ENCODE results near the gene GRID1. TPM values are rescaled to one million over a fixed set of nuclear protein-coding genes. Genes with fewer than 3 reads are reported as not detected.

The GRID1 gene
- total RNA-seq, 2 experiments from 2014 or later: not detected

DNA sequence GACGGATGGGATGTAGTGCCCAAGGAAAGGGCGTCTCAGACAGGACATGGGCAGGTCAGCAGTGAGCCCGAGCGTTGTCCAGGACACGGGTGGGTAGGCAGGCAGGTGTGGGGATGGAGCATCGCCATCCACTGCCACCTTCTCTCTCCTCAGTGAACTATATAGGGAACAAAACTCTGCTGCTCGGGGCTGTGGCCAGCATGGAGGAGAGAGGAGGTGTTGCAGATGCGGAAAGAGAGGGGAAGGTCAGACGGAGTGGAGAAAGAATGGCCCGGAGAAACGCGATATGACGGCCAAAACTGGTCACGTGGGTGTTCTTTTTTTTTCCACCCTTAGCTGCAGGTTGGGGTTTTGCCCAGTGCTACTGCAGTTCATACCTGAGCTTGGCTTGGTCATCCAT lies 71.2 kb downstream of the GRID1 start:
- DNase-seq (no peak), ATAC-seq (ENCODE audit: low read depth) (no peak)
- Mint-ChIP-seq H3K27me3 (peaks cover 6% of the 10 kb centered on the region), H3K9me3 (no peaks in the 10 kb centered on the region), H3K4me3 (no peak overlapping the region), H3K36me3 (no peaks in the 10 kb centered on the region), H3K27ac (no peak overlapping the region), H3K4me1 (no peaks in the 10 kb centered on the region)
- POLR2A ChIA-PET: no interaction called here

DNA sequence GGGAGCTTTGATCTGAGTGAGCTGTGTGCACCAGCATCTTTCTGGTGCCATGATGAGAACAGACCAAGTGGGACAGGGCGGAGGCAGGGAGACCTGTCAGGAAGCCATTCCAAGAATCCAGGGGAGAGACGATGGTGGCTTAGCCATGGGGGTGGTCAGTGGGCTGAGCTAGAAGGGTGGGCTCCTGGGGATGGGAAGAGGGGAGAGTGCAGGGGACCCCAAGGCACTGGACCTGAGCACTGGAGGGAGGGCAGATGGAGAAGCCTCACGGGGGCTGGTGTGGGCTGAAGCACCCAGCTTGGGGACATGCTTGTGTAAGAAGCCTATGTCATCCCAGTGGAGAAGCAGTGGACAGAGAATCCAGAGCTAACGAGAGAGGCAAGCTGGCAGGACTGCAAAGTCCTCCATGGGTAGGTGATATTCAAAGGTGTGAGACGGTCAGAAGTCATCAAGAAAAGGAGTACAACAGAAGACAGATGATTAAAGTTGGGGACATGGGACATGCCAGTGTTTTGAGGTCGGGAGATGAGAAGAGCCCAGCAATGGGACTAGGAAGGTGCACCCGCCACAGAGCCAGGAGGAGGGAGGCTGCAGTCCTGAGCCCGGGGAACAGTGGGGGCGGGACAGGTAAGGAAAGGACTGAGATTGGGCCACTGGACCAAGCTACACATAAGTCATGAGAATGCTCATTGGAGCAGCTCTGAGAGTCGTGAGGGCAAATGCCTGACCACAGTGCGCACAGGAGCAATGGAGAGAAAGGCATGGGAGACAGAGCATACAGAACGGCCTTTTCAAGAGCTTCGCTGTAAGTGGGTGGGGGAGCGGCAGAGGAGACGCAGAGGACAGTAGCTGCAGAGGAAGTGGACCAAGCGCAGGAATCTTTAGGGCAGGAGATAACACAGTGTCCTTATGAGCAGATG lies 72.0 kb downstream of the GRID1 start:
- no peak overlapping the region for H3K4me3 Mint-ChIP-seq
- peaks cover 6% of the 10 kb centered on the region for H3K27me3 Mint-ChIP-seq
- H3K36me3 Mint-ChIP-seq: no peaks in the 10 kb centered on the region
- no peak for ATAC-seq (ENCODE audit: low read depth)
- no peak overlapping the region for H3K27ac Mint-ChIP-seq
- H3K9me3 Mint-ChIP-seq: no peaks in the 10 kb centered on the region
- H3K4me1 Mint-ChIP-seq: no peaks in the 10 kb centered on the region
- DNase-seq: no peak
- POLR2A ChIA-PET: no interaction called here

DNA sequence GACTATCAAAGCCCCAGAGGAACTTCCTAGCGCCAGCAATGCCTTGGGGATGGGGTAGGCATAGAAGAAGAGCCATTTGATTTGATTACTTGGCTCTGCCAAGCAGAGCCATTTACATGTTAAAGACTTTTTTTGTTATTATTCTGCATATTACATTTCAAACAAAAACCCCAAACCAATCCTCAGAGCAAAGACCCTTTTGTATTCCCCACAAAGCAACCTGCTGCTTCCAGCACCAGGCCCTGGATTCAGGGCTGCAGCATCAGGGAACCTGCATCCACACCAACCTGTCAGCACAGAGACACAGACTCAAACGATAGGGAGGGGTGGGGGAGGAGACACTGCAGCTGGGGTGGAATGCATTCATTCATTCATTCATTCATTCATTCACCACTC lies 73.2 kb downstream of the GRID1 start:
- Mint-ChIP-seq H3K27ac (no peak overlapping the region), H3K4me3 (no peak overlapping the region), H3K36me3 (no peaks in the 10 kb centered on the region), H3K9me3 (no peaks in the 10 kb centered on the region), H3K4me1 (no peaks in the 10 kb centered on the region), H3K27me3 (peaks cover 6% of the 10 kb centered on the region)
- POLR2A ChIA-PET: no interaction called here
- DNase-seq: no peak
- no peak for ATAC-seq (ENCODE audit: low read depth)

DNA sequence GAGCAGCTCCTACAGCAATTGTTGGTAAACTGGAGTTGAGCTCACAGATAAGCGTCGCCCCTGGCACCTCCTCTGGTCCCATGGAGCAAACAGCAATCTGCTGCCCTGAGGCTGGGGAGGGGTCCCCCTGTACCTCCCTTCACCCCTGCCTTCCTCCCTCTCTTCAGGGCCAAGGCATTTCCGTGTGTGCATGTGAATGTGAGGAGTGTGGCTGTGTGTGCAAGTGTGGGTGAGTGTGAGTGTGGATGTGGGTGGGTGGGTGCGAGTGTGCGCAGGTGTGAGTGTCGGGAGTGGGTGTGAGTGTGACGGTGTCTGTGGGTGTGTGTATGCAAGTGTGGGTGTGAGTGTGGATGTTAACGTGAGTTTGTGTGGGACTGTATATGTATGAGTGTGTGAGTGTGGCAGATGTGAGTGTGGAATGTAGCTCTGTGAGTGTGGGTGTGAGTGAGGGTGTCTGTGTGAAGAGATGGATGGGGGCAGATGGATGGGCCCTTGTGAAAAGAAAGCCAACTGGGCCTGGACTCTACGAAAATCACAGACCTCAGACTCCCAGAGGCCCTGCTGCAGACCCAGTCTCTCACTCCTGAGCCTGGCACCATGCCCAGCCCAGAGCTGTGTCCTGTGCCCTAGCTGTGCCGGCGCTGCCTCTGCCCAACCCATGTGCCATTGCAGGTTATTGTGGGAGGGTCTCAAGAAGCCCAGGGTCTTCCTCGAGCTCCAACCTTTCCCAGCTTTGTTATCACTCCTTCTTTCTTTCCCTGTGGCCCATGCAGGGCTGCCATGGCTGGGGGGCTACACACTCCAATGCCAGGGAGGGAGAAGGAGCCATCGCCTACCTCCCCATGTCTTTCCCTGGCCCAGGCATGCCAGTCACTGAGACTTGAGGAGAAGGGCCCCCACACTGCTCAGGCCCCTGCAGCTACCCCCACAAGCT lies 73.9 kb downstream of the GRID1 start:
- Mint-ChIP-seq H3K27me3 (peaks cover 6% of the 10 kb centered on the region), H3K4me3 (no peak overlapping the region), H3K36me3 (no peaks in the 10 kb centered on the region), H3K4me1 (no peaks in the 10 kb centered on the region), H3K9me3 (no peaks in the 10 kb centered on the region), H3K27ac (no peak overlapping the region)
- POLR2A ChIA-PET: no interaction called here
- DNase-seq: no peak
- ATAC-seq (ENCODE audit: low read depth): no peak

DNA sequence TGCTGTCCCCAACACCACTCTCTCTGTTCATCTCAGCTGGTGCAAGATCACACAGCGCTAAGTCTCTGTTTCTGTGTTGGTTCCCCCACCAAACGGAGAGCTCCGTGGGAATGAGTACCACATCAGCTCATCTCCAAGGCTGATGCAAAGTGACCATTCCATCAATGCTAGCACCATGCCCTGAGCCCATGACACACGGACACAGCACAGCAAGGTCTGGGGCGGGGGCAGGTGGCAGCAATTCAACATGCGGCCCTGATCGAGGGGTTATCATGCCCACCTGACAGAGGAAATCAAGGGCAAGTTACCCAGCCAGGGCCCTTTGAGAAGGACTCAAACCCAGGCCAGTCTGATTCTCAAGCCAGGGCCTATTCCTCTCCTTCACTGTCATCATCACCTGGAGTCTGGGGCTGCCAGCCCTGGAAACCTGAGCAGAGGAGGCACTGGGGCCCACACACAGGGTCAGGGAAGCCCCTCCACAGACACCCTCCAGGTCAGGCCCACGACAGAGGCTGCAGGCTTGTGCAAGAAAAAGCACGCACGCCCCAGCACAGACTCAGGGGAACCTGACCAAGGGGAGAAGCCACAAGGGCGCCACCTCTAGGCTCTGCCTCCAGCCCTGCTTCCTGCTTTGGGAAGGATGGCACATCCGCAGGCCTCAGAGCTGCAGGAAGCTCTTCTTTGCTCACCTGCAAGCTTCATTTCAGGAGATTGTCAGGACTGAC lies 74.8 kb downstream of the GRID1 start:
- no peak for ATAC-seq (ENCODE audit: low read depth)
- POLR2A ChIA-PET: no interaction called here
- H3K27me3 Mint-ChIP-seq: peaks cover 6% of the 10 kb centered on the region
- no peak for DNase-seq
- H3K36me3 Mint-ChIP-seq: no peaks in the 10 kb centered on the region
- H3K27ac Mint-ChIP-seq: no peak overlapping the region
- no peaks in the 10 kb centered on the region for H3K9me3 Mint-ChIP-seq
- H3K4me1 Mint-ChIP-seq: no peaks in the 10 kb centered on the region
- H3K4me3 Mint-ChIP-seq: no peak overlapping the region

DNA sequence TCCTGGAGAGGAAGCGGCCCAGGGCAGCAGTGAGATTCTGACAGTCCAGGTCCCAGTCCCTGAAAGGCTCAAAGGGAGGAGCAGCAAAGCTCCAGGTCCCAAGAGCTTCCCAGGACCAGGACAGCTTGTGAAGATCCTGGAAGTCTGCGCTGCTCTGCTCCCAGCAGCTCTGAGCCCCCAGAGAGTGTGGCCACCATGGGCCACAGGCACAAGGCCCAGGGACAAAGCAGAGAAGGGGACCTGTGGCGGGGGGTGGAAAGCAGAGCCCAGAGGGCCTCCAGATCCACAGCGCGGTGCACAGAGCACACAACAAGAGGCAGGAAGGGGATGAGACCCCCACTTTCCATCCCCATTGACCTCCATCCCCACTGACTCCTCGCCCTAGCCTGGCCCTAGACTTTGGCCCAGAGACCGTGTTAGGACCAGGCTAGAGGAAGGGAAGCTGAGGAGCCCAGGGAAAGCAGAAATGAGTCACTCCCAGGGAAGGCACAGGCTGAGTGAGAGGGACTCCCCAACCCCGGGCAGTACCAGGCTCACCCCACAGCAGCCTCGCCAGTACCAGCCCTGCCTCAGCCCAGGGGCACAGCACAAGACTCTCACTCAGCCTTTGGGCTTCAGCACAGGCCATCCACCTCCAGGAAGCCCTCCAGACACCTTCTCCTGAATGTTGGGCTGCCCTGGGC lies 75.5 kb downstream of the GRID1 start:
- no peak for DNase-seq
- Mint-ChIP-seq H3K4me3 (no peak overlapping the region), H3K27ac (no peak overlapping the region), H3K9me3 (no peaks in the 10 kb centered on the region), H3K4me1 (no peaks in the 10 kb centered on the region), H3K27me3 (peaks cover 6% of the 10 kb centered on the region), H3K36me3 (no peaks in the 10 kb centered on the region)
- POLR2A ChIA-PET: no interaction called here
- no peak for ATAC-seq (ENCODE audit: low read depth)

DNA sequence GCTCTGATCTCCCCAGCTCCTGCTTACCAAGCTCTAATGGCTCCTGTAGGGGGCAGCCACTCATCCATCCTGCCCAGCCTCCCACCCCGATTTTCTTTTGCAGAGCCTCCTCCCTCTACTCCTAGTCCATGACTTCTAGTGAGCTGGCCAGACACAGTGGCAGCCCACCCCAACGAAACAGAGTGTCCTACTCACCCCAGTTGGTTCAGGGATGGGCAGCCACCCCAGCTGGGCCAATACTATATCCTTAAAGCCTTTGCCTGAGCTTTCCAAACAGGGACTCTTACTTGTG lies 77.1 kb downstream of the GRID1 start:
- Mint-ChIP-seq H3K4me3 (no peak overlapping the region), H3K4me1 (no peaks in the 10 kb centered on the region), H3K27ac (no peak overlapping the region), H3K27me3 (no peaks in the 10 kb centered on the region), H3K36me3 (no peaks in the 10 kb centered on the region), H3K9me3 (no peaks in the 10 kb centered on the region)
- POLR2A ChIA-PET: no interaction called here
- DNase-seq: no peak
- ATAC-seq (ENCODE audit: low read depth): no peak

DNA sequence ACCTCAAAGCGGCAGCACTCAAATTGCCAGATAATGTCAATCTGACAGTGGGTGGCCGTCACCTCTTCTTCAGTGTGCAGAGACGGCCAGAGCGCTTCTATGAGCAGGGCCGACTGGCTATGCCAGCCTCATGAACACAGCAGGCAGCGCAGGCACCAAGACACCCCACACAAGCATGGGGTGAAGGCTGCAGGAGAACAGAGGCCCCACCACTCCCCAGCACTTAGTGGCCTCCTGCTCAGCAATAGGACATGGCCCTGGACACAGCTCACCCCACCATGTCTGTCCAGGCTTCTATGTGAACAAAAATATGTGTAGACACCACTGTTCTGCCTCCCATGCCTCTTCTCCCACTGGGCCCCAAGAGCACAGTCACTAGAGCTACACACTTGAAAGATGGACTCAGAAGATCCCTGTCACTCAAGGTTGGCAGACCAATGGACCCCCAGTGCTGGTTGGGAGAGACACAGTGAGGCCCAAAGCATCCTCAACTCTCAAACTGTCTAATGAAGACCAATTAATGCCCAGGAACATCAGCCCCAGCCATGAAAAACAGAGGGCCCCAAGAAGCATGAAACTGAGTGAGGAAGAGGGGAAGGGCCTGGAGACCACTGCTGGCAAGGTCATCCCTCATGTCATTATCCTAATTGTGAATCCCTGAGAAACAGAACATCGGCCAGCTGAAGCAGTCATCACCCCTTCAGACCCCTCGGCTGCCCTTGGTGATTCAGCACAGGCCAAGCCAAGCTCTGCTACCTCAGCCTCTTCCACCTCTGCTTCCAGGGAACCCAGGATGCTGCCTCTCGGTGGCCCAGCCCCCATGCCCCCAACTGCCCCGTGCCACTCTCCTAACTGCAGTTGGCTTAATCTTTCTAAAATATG lies 77.7 kb downstream of the GRID1 start:
- Mint-ChIP-seq H3K9me3 (no peaks in the 10 kb centered on the region), H3K4me3 (no peak overlapping the region), H3K36me3 (no peaks in the 10 kb centered on the region), H3K27me3 (no peaks in the 10 kb centered on the region), H3K4me1 (no peaks in the 10 kb centered on the region), H3K27ac (no peak overlapping the region)
- ATAC-seq (ENCODE audit: low read depth) (no peak), DNase-seq (no peak)
- POLR2A ChIA-PET: no interaction called here

DNA sequence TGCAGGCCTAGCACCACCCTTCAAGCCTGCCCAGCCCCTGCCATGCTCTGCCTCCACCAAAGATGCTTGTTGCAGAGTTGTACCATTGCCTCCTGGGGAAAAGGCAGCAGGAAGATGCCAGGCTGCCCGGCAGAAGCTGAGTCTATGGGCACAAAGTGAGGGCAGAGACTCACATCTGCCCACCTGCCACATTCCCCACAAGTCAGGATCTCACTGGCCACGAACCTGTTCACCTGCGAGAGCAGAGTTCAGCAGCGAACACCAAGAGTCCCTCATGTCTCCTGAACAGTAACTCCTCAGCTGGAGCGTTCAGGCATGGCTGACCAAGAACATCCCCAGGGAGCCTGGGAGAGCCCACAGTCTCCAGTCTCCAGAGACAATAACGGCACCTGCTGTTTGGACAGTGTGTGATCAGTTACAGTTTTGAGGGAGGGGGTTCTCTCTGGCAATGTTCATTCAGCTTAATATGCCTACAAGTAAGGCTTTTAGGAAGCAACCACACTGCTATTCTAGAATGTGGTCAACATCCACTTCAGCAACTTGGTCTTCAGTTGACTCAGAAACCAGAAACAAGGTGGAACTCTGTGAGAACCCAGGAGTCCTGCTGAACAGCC lies 78.5 kb downstream of the GRID1 start:
- ATAC-seq (ENCODE audit: low read depth): no peak
- no peak for DNase-seq

DNA sequence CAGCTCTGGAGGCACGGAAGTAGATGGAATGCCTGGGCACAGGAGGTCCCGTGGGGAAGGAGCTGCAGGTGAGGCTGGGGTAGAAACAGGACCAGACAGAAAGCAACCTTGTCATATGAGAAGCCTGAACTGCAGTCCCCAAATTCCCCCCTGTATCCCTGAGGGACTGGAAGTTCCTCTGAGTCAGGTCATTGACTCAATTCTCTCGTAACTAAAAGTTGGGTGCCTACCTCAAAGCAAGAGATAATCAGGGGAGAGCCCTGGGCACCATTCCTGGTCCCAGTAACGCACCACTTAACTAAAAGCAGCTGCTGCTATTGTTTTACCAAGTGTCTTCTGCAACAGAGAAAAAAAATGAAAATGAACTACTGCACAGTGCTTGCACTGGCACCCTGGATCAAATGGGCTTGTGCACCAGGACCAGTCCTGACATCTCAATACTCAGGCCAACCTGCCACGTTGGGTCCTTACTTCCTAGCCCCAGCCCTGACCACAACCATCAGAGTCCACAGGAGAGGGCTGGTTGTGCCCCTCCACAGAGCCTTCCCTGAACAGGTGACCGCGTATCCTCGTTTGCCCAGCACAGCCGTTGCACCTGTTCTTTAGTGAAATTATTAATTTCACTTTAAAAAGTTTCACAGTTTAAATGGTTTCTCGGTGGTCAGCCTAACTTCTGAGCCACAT lies 79.3 kb downstream of the GRID1 start:
- Mint-ChIP-seq H3K4me1 (no peaks in the 10 kb centered on the region), H3K27ac (no peak overlapping the region), H3K4me3 (no peak overlapping the region), H3K9me3 (no peaks in the 10 kb centered on the region), H3K27me3 (no peaks in the 10 kb centered on the region), H3K36me3 (no peaks in the 10 kb centered on the region)
- ATAC-seq (ENCODE audit: low read depth): no peak
- no peak for DNase-seq
- POLR2A ChIA-PET: no interaction called here

More for the DNA sequence above, 78.5 kb downstream of the GRID1 start:
- Mint-ChIP-seq H3K36me3 (no peaks in the 10 kb centered on the region), H3K27me3 (no peaks in the 10 kb centered on the region), H3K27ac (no peak overlapping the region), H3K4me3 (no peak overlapping the region), H3K4me1 (no peaks in the 10 kb centered on the region), H3K9me3 (no peaks in the 10 kb centered on the region)
- POLR2A ChIA-PET: no interaction called here

DNA sequence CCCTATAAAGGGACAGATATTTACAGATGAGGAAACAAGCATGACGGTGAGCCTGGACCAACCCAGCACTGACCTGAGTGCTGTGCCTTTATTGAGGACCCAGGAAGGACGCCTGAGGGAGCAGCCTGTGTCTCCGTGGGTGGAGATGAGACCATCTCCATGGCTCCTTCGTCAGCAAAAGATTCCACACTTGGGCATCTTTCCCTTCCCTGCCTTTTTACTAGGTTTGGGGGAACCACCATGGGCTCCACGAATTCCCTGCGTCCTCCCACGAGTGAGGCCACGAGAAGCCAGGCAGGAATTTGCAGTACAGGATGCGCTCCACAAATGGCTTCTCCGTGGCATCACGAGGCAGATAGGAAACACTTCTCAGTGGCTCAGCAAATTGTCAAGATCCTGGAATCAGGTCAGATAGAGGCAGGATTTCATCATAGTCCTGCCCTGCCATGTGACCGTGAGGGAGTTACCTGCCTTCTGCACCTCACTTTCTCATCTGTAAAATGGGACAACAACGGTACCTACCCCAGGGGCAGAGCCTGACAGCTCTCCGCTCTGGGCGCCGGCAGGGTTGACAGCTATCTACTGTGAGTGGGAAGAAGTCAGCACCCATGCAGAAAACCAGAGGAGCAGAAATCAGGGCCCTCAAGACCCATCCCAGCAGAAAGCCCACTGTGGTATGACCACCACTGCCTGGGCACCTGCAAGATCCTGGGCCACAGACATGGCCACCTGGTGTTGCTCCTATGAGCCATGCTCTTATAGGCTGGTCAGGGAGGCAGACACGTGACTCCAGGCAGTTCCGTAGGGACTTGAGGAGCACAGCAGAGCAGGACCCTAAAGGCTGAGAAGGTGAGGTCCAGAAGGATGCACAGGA lies 80.1 kb downstream of the GRID1 start:
- Mint-ChIP-seq H3K36me3 (no peaks in the 10 kb centered on the region), H3K4me1 (no peaks in the 10 kb centered on the region), H3K9me3 (no peaks in the 10 kb centered on the region), H3K27me3 (no peaks in the 10 kb centered on the region), H3K4me3 (no peak overlapping the region), H3K27ac (no peak overlapping the region)
- POLR2A ChIA-PET: no interaction called here
- ATAC-seq (ENCODE audit: low read depth): no peak
- no peak for DNase-seq

Measured in activated naive CD8-positive, alpha-beta T cell treated with anti-CD3 and anti-CD28 coated beads, Interleukin-2, amount 10 ng/mL, durations not matched to agents 7 days and 5 days (primary cell).